PC-3 (cell line): Measurements from ENCODE around the gene MCFD2. TPM values are rescaled to one million over a fixed set of nuclear protein-coding genes. Genes with fewer than 3 reads are reported as not detected.

Experiments used
- ATAC-seq: fragments of 200-7000 bp; cut with Tn5 transposase; 2 replicates; pipeline ENCODE4 v1.9.1; 2020; ENCODE audit warnings: mild to moderate bottlenecking, moderate library complexity
- BruUV-seq: library from RNA; stranded (reverse); fragments of 400-500 nt; replicated peaks from 2 replicates; lab custom pipeline; 2021; lab: Mats Ljungman, UMichigan
- CTCF ChIA-PET: fragments of 300-600 bp; sonication (Branson Sonifier 250); formaldehyde crosslinking; loops from one replicate; lab custom pipeline; 2022; ENCODE audit warnings: antibody characterized with exemption; lab: Charles Lee
- POLR2A ChIA-PET: fragments of 300-600 bp; sonication (Branson Sonifier 250); formaldehyde crosslinking; loops from one replicate; lab custom pipeline; 2022; ENCODE audit warnings: antibody characterized with exemption; ENCODE audit not compliant: unreplicated experiment; lab: Charles Lee
- DNase-seq: peaks from one replicate; pipeline ENCODE4 v3.0.0-alpha.2; 2015
- H2AFZ ChIP-seq: fragments of 300-600 bp; sonication (generic); 2 replicates; pipeline ENCODE4 v1.6.0; 2016; ENCODE audit warnings: antibody characterized with exemption, low read length
- H3F3A ChIP-seq: fragments of 300-600 bp; sonication (generic); one replicate; pipeline ENCODE4 v1.6.0; 2017; ENCODE audit warnings: antibody characterized with exemption, low read length, control low read depth, mild to moderate bottlenecking; ENCODE audit not compliant: unreplicated experiment
- H3K27ac ChIP-seq: fragments of 300-600 bp; sonication (generic); 2 replicates; pipeline ENCODE4 v1.5.1; 2016; ENCODE audit warnings: mild to moderate bottlenecking, low read length
- H3K27me3 ChIP-seq: fragments of 300-600 bp; sonication (generic); 2 replicates; pipeline ENCODE4 v1.6.1; 2016; ENCODE audit warnings: low read length, mixed read lengths
- H3K36me3 ChIP-seq: fragments of 300-600 bp; sonication (generic); 2 replicates; pipeline ENCODE4 v1.6.1; 2016; ENCODE audit warnings: low read depth, mixed run types, low read length, mixed read lengths
- H3K4me1 ChIP-seq: fragments of 300-600 bp; sonication (generic); 2 replicates; pipeline ENCODE4 v1.5.1; 2016; ENCODE audit warnings: low read length; ENCODE audit not compliant: insufficient read depth
- H3K4me2 ChIP-seq: fragments of 300-600 bp; sonication (generic); 2 replicates; pipeline ENCODE4 v1.6.0; 2016; ENCODE audit warnings: low read length
- H3K4me3 ChIP-seq: fragments of 300-600 bp; sonication (generic); 2 replicates; pipeline ENCODE4 v1.5.1; 2016; ENCODE audit warnings: mild to moderate bottlenecking, low read length, mixed read lengths
- H3K79me2 ChIP-seq: fragments of 300-600 bp; sonication (generic); 2 replicates; pipeline ENCODE4 v1.6.1; 2017; ENCODE audit warnings: low read length, mixed read lengths
- H3K9ac ChIP-seq: fragments of 300-600 bp; sonication (generic); 2 replicates; pipeline ENCODE4 v1.6.0; 2016; ENCODE audit warnings: mild to moderate bottlenecking, low read length
- H3K9me2 ChIP-seq: fragments of 300-600 bp; sonication (generic); replicated peaks from 2 replicates; pipeline ENCODE4 v1.6.1; 2016; ENCODE audit warnings: mixed run types, low read length, mixed read lengths
- H3K9me3 ChIP-seq: fragments of 300-600 bp; sonication (generic); 2 replicates; pipeline ENCODE4 v1.6.1; 2016; ENCODE audit warnings: low read length, mixed read lengths
- H4K20me1 ChIP-seq: fragments of 300-600 bp; sonication (generic); 2 replicates; pipeline ENCODE4 v1.6.1; 2016; ENCODE audit warnings: low read length, mixed read lengths
- EZH2 ChIP-seq: fragments of 300-600 bp; sonication (generic); IDR thresholded peaks from one replicate; pipeline ENCODE4 v1.6.1; 2017; ENCODE audit warnings: antibody characterized with exemption, mild to moderate bottlenecking, low read length; ENCODE audit not compliant: unreplicated experiment
- EZH2phosphoT487 ChIP-seq: fragments of 300-600 bp; sonication (generic); IDR thresholded peaks from 2 replicates; pipeline ENCODE4 v1.6.1; 2018; ENCODE audit warnings: mild to moderate bottlenecking, antibody characterized with exemption, low read length, borderline replicate concordance
- intact Hi-C: fragments of 100-400 bp; cut with micrococcal nuclease; formaldehyde crosslinking; loops from 2 replicates; pipeline ENCODE4 v1.9.0; 2023
- total RNA-seq: library from RNA; depleted of rRNA; stranded (reverse); fragments of >200 nt; gene quantifications from 2 replicates; pipeline ENCODE4 v1.2.3, GENCODE V29; 2014
- TF ChIP-seq, protein P1 (sequence below): fragments of 300-600 bp; sonication (generic); conservative IDR thresholded peaks from 2 replicates; pipeline ENCODE4 v1.5.1; 2017; ENCODE audit warnings: antibody characterized with exemption, low read depth, mild to moderate bottlenecking, low read length

Gene MCFD2
- total RNA-seq, 1 experiment from 2014 or later, result 112 TPM

DNA sequence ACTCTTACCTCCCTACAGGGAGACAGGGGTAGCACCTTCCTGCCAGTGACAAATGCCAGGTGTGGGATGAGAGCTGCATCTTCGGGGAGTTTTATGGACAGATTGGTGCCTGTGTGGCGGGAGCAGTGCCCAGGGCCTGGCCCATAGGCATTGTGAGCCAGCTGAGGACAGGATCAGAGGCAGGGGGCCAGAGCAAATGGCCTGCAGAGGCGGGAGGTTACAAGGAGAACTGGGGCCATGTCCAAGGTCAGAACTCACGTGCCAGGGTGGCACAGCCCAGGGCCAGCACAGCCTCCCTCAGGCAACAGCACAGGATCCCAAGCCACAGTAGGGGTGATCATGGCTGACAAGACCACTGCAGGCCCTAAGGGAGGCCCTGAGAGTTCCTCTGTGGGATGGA lies 40.2 kb upstream of the MCFD2 start:
- TF ChIP-seq, protein P1, sequence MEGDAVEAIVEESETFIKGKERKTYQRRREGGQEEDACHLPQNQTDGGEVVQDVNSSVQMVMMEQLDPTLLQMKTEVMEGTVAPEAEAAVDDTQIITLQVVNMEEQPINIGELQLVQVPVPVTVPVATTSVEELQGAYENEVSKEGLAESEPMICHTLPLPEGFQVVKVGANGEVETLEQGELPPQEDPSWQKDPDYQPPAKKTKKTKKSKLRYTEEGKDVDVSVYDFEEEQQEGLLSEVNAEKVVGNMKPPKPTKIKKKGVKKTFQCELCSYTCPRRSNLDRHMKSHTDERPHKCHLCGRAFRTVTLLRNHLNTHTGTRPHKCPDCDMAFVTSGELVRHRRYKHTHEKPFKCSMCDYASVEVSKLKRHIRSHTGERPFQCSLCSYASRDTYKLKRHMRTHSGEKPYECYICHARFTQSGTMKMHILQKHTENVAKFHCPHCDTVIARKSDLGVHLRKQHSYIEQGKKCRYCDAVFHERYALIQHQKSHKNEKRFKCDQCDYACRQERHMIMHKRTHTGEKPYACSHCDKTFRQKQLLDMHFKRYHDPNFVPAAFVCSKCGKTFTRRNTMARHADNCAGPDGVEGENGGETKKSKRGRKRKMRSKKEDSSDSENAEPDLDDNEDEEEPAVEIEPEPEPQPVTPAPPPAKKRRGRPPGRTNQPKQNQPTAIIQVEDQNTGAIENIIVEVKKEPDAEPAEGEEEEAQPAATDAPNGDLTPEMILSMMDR, result no peak
- TF ChIP-seq EZH2phosphoT487 (no peak), EZH2 (no peak)
- BruUV-seq, result no TSS peak
- H3K9ac ChIP-seq, result peak overlapping the region; percentile 2; the same call in 1 of the 2 replicates
- no peak overlapping the region; the same call in 1 of the 2 replicates for H3K4me3 ChIP-seq
- peak overlapping the region; percentile 77 for H3K4me2 ChIP-seq
- intact Hi-C loops, result no loop called here
- DNase-seq (no peak), ATAC-seq (no peak)
- peaks cover 24% of the 10 kb centered on the region for H3K4me1 ChIP-seq
- H3F3A ChIP-seq, result no peaks in the 10 kb centered on the region
- no peak overlapping the region for H2AFZ ChIP-seq
- peak overlapping the region; percentile 64 for H3K27ac ChIP-seq
- no peaks in the 10 kb centered on the region for H3K79me2 ChIP-seq
- H3K9me3 ChIP-seq, result no peaks in the 10 kb centered on the region
- ChIA-PET CTCF (no interaction called here), POLR2A (no interaction called here)
- H3K9me2 ChIP-seq, result no peaks in the 10 kb centered on the region
- H3K27me3 ChIP-seq, result no peaks in the 10 kb centered on the region
- no peaks in the 10 kb centered on the region for H4K20me1 ChIP-seq
- H3K36me3 ChIP-seq, result peaks cover 33% of the 10 kb centered on the region; the same call in 1 of the 2 replicates

DNA sequence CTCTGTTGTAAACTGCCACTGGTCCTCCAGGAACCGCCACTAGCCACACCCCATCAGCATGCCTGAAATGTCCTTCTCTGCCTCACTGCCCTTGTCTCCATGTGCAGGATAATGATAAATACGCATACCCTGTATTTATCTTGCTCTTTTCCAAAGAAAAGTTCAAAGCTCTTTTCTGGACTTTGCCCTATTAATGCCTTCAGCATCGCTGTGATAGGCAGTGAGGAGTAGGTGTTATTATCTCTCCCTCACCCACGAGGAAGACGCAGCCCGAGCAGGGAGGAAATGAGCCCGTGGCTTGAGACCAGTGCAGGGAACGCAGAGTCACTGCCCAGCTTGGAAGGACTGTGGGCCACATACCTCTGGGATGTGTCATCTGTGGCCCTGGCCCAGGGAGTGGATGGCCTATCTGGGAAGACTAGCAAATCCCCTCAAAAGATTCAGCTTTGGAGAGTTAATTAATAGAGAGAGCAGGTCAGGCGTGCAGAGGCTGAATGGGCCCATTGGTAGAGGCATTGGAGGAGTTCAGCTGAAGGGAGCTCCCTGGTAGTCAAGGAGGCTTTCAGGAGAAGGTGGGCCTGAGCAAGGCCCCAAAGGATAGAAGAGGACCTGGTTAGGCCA lies 39.5 kb upstream of the MCFD2 start:
- Histone ChIP-seq H3K4me3 (peak overlapping the region; percentile 25; the same call in 1 of the 2 replicates), H3K9me2 (no peaks in the 10 kb centered on the region), H3K4me2 (peak overlapping the region; percentile 77), H3K27ac (peak overlapping the region; percentile 64), H3K4me1 (peaks cover 24% of the 10 kb centered on the region), H3K9me3 (no peaks in the 10 kb centered on the region), H3K9ac (peak overlapping the region; percentile 2; the same call in 1 of the 2 replicates), H4K20me1 (no peaks in the 10 kb centered on the region), H3K36me3 (peaks cover 33% of the 10 kb centered on the region; the same call in 1 of the 2 replicates), H3K79me2 (no peaks in the 10 kb centered on the region), H3K27me3 (no peaks in the 10 kb centered on the region), H3F3A (no peaks in the 10 kb centered on the region), H2AFZ (peak overlapping the region; percentile 77)
- no TSS peak for BruUV-seq
- TF ChIP-seq, protein P1, result no peak
- TF ChIP-seq EZH2phosphoT487, result no peak
- TF ChIP-seq EZH2, result no peak
- ATAC-seq (peak; percentile 98), DNase-seq (peak; percentile 92)
- intact Hi-C loops, result no loop called here
- CTCF ChIA-PET, result interaction anchor here (0.5 kb wide), 1 partner anchor 33 kb away, joined by 3 read pairs; no protein-coding TSS in a partner anchor
- POLR2A ChIA-PET, result no interaction called here

DNA sequence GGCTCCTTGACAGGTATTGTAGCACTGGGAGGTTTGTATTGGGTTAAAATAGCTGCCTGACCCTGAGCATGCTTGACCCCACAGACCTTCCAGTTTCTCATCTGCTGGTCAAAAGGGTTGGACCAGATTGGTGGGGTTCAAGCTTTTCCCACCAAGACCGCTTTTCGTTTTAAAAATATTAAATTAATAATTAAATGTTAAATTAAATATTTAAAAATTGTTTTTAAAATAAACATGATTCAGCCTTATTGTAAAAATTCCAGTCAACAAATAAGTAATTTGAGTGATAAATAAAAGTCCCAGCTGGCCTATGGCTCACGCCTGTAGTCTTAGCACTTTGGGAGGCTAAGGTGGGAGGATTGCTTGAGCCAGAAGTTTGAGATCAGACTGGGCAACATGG lies 36.6 kb upstream of the MCFD2 start:
- peaks cover 14% of the 10 kb centered on the region for H3K79me2 ChIP-seq
- no peak for DNase-seq
- H3K4me3 ChIP-seq, result no peak overlapping the region
- H3K4me1 ChIP-seq, result peaks cover 24% of the 10 kb centered on the region
- ChIA-PET POLR2A (no interaction called here), CTCF (no interaction called here)
- intact Hi-C loops, result no loop called here
- no peak for ATAC-seq
- H3K9me2 ChIP-seq, result no peaks in the 10 kb centered on the region
- no TSS peak for BruUV-seq
- no peaks in the 10 kb centered on the region for H3K9me3 ChIP-seq
- H3K9ac ChIP-seq, result no peak overlapping the region
- no peak overlapping the region for H2AFZ ChIP-seq
- no peak overlapping the region for H3K27ac ChIP-seq
- peaks cover 16% of the 10 kb centered on the region; the same call in 1 of the 2 replicates for H3K36me3 ChIP-seq
- TF ChIP-seq, protein P1, result no peak
- TF ChIP-seq EZH2 (no peak), EZH2phosphoT487 (no peak)
- H4K20me1 ChIP-seq, result no peaks in the 10 kb centered on the region
- no peaks in the 10 kb centered on the region for H3F3A ChIP-seq
- no peak overlapping the region for H3K4me2 ChIP-seq
- H3K27me3 ChIP-seq, result no peaks in the 10 kb centered on the region
